ENCODE measurements around the gene CFDP1.

The CFDP1 gene

DNA sequence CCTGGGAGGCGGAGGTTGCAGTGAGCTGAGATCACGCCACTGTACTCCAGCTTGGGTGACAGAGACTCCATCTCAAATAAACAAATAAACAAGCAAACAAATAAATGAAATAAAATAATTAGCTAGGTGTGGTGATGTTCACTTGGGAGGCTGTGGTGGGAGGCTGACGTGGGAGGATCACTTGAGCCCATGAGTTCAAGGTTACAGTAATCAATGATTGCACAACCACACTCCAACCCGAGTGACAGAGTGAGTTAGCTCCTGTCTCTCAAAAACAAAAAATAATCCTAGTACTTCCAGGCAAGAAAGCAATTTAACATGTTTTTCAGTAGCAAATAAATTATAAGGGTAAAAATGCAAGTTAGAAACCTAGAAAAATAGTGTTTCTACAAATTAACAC lies 26.4 kb downstream of the CFDP1 start:
- no peak for DNase-seq (ENCODE audit: low read depth)

DNA sequence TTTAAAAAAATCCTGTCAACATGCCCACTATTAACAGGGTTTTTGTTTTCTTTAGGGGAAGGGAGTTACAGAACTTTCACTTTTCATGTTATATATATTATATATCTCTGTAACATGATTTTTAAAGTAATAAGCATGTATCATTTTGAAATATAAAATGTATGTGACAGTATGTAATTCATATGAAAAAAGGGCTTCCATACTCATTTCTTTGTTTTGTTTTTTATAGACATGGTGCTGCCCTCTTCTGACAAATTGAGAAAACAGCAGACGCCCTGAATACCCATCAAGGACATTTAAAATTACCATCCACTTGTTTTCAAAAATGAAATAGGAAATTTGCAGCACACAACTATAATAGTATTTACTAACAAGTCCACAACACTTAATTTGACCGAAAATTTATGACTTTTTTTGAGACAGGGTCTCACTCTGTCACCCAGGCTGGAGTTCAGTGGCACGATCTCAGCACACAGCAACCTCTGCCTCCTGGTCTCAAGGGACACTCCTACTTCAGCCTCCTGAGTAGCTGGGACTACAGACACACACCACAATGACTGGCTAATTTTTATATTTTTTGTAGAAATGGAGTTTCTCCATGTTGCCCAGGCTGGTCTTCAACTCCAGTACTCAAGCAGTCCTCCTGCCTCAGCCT lies 30.4 kb downstream of the CFDP1 start:
- DNase-seq (ENCODE audit: low read depth) = no peak

DNA sequence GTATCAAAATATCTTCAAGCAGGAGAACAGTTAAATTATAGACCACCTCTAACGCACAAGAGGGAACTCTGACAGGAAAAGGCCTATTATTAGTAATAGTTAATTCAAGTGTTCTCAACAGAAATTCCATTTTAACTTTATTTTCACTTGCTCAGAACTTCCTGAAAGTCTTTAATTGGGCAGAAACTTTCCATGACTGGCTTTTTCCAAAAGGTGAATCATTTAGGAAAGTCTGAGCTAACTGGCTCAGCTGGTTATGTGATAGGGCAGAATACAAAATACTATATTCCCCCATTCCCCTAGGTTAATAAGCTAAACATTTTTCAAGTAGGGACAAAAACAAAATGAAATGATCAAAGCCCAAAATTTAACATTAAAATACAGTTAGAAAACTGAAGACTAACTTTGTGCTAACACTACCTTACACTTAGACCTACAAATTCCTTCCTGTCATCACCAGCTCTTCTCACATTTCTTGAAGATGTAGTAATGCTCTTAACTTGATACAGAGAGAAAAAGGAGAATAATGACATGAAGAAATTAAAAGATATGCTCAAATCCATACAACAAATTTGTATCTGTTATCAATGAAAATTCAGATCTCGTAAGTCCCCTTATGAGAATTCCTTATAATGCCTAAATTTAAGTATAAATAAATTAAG lies 31.0 kb downstream of the CFDP1 start:
- DNase-seq (ENCODE audit: low read depth) = no peak

DNA sequence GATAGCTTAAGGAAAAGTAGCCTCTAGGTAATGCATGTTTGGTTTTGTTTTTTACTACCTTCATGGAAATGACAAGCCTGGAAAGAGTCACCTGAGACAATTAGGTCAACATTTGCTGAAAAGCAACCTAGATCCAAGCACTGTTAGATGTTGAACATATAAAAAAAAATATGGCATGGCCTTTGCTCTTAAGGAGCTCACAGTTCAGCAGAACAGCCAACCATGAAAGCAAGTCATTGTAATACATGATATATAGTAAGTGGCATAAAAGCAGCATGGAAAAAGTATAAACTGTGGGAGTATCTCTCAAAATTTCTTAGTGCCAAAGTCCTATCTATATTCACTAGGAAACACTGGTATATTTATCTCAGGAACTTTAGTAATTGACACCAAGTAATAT lies 31.6 kb downstream of the CFDP1 start:
- no peak for DNase-seq (ENCODE audit: low read depth)

DNA sequence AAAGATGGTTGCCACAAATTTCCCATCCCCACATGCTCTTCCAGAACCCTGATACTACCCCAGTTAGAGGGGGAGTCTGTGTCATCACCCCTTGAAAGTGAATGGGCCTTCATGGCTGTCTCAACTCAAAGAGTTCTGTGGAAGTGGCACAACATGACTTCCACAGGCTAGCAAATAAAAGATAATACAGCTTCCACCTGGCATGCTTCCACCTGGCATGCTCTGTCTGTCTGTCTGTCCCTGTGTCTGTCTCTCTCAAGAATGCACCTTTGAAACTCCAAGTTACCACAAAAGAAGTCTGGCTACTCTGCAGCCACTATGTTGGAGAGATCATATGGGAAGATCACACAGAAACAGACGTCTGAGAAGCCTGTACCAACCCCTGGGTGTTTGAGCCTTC lies 35.0 kb downstream of the CFDP1 start:
- DNase-seq (ENCODE audit: low read depth) = no peak

DNA sequence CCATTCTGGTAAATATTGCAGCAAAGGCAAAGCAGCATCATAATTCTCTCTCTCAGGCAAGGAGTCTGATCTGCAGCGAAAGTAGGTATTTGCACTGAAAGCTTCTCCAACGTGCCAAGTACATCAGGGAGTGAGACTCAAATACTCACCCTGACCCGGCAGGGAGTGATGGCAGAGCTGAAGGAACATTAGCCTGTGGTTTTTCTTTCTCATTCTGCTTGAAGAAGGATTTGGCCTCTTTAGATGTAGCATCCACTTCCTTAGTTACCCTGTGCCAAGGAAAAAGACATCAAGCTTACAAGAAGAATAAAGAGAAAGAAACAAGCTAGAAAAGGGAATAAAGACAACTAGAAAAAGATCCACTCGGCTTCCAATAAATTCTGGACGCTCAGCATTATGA lies 38.4 kb downstream of the CFDP1 start:
- no peak for DNase-seq (ENCODE audit: low read depth)

DNA sequence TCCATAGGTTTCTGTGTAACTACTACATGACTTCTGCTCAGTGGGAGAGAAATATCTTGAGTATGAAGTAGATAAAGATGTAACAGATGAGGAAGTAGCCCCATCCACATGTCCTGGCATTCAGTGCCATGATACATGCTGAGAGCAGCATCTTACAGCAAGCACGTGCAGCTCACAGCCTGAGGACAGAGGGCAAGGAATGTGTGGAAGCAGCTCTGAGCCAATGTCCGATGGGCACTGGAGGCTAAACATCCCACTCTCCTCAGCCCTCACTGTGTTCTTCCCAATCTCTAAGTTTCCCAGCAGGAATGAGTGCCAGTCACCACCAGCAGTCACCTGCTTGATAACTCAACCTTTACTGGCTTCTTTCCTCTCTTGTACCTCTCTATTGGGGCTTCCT lies 40.4 kb downstream of the CFDP1 start:
- no peak for DNase-seq (ENCODE audit: low read depth)

DNA sequence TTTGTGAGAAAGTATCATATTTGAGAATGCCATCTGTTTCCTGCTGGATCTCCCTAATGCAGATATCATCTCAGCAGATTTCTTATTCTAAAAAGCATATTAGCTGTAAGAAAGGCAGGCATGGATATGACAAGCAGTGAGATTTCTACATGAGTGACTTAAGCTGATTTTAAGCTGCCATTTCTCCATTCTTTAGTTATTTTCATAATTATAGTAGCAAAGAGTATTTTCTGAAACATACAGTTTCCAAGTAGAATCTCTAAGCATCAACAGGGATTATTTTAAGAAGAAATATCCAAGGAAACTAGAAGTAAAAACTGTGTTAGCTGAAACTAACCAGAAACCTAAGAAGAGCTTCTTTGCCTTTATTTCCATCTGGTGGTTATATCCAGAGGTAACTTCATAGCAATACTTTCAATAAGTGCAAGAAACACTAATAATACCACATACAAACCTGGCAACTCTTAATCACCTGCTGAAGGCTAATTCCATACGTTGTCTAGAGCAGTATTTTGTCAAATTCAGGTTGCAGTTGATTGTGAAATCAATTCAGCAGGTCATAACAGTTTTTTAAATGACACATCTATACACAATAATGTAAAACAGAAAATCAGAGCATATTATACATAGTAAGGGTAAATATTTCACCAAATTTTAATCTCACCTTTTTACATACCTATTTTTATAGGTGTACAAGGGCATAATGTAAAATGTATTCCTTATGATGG lies 42.2 kb downstream of the CFDP1 start:
- DNase-seq (ENCODE audit: low read depth) = no peak

DNA sequence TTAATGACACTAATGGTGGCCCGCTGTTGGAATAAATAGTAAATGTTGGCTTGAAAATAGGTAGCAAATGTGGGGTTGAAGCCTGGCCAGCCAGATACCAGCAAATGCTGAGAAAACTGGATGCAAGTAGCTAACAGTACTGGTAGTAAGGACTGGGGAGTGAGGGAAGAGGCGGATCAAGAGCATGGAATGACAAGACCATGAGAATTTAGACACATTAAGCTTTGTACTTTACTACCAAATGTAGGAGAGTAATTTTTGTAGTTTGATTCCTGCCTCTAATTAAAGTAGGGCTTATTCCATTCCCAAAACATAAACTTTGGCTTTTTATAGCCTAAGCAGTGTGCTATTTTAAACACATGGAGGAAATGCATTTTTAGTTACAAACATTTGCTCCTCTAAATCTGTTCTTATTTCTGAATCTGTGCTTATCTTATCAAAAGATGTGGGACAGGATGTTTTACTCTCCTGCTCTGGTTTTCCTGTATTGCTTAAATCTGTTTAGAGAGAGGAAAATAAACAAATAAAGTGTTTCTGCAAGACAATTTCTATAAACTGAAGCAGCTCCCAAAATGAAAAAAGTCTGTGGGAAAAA lies 44.1 kb downstream of the CFDP1 start:
- no peak for DNase-seq (ENCODE audit: low read depth)

DNA sequence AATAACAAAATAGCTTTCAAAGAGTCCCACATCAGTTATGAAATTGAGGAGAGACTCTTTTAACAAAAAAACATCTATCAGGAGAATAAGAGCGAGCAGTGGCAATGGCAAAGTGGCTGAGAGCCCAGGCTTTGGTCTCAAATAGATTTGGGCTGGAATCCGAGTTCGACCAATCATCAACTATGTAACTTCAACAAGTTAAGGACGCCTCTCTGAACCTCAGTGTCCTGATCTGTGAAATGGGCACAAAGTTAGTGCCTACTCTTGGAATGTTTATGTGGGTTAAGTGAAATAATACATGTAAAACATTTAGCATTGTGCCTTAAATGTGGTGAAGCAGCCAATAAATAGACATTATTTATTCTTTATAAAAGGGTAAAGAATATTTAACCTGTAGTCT lies 45.4 kb downstream of the CFDP1 start:
- DNase-seq (ENCODE audit: low read depth) = no peak

DNA sequence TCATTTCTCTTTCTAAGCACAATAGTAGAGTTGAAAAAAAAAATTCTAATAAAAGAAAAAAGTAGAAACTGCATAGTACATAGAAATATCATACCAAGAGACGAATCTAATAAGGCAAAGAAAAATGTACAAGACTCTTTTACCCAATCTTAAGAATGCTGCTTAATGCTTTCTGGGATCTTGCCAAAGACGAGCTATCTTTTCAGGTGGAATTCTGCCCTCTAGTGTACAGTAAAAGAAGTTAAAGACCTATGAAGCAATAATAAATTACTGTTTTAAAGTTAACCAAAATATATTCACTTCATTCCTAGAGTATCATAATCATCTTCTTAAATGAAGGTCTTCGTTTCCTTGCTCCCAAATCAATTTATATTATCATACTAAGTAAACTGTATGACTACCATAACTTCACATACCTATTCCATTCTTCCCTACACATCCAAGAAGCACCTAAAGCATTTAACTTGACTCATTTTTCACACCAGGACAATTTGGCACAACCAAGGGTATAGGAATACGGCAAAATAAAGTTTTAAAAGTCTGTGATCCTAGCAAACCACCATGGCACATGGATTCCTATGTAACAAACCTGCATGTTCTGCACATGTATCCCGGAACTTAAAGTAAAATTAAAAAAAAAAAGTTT lies 47.7 kb downstream of the CFDP1 start:
- DNase-seq (ENCODE audit: low read depth) = no peak

DNA sequence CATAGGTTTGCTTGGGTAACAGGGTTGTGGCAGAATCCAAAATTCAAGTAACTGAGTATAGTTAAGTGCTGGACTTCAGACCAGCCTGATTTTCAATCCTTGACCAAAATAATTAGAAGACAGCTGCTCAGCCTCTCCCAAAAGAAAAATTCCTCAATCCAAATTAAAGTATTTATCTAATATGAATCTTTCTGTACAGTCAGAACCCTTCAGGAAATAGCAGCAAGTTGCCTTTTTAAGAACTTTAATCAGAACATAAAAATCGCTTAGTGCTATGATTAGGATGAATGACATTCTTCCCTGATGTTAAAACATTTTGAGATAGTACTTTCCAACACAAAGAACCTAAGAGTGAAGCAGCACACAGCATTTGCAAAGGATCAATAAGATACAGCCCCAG lies 50.2 kb downstream of the CFDP1 start:
- DNase-seq (ENCODE audit: low read depth) = no peak

DNA sequence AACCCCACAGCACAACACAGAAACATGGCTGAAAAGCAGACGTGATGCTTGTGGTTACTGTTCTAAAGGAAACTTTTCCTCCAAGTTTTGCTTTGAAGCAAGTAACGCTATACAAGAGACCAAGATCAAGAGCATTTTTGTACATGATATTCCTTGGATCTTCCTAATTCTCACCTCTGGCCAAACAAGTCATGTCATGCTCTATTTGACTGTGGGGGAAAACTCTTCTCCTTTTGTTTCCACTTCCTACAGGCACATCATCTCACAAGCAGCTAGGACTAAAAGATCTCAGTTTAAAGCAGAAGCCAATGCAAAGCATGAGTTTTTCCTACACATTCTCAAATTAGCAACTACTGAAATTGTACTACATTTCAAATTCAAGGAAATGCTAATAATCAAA lies 50.7 kb downstream of the CFDP1 start:
- DNase-seq (ENCODE audit: low read depth) = no peak

DNA sequence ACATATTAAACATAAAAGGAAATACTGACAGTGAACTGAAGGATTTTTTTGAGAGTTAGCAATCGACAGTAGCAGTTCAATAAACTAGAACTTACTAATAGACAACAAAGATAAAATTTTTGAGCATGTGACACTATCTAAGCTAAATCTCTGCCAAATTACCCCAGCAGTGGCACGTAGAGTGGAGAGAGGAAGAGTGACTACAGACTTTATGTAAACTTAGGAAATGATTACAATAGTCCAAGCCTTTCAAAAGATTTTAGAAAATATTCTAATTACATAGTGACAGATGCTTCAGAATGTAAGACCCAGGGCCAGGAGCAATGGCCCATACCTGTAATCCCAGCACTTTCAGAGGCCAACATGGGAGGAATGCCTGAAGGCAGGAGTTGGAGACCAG lies 52.4 kb downstream of the CFDP1 start:
- DNase-seq (ENCODE audit: low read depth) = no peak

DNA sequence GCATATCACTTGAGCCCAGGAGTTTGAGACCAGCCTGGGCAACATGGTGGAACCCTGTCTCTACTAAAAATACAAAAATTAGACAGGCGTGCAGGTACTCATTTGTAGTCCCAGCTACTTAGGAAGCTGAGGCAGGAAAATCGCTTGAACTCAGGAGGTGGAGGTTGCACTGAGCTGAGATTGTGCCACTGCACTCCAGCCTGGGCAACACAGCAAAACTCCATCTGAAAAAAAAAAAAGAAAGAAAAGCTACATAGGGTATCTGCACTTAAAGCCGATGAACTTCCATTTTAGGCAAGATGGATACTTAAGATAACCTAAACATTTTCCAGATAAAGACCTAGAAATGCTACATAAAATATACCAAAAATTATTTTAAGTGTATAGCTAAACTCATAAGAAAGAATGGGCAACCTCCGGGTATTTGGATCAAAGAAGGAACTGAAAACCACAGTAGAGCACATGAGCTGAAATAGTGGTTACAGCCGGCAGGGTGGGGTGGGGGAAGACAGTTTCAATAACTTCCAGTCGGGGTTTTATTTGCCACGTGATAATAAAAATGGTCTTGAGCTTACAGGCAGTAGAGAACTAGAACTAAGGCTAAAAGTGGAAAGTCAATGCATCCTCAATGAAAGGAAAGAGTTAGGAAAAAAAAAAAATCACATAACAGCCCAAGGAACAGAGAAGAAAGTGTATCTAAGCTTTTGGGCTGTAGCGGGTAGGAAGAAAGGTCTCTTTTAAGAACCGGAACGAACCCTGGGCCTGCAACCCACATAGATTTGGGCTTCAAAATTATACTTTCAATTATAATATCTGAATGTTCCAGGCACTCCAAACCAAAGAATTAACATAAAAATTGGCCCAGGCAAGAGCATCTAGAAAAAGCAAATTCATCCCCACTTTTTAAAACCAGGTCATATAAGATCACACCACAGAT lies 53.1 kb downstream of the CFDP1 start:
- DNase-seq (ENCODE audit: low read depth) = peak; percentile 5

DNA sequence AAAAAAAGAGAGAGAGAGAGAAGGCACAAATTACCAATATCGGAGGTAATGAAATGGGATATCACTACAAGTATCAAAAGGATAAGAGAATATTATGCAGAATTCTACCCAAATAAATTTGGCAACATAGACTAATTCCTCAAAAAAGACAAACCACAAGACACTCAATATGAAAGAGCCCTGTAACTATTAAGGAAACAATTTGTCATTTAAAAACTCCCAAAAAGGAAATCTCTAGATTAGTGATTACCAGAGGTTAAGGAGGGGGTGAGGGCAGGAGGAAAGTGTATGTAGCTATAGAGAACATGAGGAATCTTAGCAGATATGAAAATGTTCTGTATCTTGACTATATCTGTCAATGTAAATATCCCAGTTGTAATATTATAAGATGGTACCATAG lies 54.0 kb downstream of the CFDP1 start:
- no peak for DNase-seq (ENCODE audit: low read depth)

DNA sequence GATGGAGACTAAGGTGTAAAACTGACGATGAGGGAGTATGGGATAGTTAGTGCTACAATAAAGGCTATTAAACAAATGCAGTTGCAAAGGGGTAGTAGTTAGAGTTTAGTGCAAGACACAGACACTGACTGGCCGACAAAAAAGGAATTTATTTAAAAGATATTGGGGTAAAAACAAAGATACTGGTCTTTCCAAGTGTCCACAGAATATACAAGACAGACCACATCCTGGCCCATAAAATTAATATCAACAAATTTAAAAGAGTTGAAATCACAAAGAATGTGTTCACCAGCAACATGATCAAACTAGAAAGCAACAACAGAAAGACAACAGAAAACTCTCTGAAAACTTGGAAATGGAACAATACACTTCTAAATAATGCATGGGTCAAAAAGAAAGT lies 54.7 kb downstream of the CFDP1 start:
- no peak for DNase-seq (ENCODE audit: low read depth)

DNA sequence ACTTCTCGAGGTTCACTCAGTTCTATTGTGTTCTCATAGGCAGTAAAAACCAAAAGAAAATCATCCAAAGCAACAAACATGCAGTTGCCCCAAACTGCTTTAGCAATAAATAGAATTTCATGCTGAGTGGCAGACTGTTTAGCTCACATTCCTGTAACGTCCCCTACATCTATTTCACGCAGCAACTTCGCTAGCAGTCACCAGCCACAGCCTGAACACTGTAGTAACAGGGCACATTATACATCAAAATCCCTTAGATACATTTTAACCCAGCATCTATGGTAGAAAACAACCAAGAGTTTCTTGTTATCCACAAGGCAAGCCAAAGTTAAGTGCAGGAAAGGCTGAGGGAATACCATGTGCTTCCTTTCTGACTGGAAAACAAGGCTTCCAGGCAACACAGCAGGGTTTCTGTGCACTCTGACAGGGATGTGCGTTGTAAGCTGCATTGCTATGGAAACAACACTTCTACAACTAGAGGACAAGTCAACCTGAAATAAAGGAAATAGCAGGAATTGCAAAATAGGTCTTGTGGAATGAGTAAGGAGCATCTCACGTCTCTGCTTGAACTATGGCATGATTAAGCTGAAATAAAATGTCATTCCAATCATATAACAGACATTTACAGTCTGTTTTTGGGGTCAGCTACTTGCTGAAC lies 55.4 kb downstream of the CFDP1 start:
- no peak for DNase-seq (ENCODE audit: low read depth)

DNA sequence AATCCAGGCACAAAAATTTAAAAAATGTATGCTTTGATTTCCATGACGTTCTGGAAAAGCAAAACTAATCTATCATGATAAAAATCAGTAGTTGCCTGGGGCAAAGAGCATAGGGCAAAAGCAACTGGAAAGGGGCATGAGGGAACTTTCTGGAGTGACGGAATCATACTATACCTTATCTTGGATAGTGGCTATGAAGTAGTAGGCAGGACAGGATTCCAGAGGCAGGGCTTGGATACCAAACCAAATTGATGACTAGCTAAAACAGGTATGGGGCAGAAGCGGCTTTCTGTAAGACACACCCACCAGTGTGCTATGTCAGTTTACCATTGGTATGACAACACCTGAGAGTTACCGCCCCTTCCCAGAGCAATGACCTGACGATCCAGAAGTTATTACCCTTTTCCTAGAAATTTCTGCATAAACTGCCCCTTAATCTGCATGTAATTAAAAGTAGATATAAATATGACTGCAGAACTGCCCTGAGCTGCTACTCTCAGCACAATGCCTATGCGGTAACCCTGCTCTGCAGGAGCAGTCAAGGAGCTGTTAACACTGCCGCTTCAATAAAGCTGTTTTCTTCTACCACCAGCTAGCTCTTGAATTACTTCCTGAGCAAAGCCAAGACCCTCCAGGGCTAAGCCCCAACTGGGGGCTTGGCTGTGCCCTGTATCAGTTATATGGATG lies 56.7 kb downstream of the CFDP1 start:
- DNase-seq (ENCODE audit: low read depth) = no peak

DNA sequence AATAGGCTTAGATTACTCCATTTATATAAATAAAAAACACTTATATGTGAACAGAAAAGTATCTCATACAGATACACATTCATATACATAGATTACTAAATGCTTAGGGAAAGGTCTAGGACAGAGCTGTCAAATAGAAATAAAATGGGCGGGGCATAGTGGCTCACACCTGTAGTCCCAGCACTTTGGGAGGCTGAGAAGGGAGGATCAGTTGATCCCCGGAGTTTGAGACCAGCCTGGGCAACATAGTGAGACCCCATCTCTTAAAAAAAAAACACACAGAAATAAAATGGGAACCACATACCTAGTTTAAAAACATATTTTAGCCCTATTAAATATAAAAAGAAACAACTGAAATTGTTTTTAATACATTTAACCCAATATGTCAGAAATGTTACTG lies 58.9 kb downstream of the CFDP1 start:
- no peak for DNase-seq (ENCODE audit: low read depth)

Measured in activated T-helper 1 cell treated with Interleukin-2 at 50 U/mL for 16 hours (primary cell).